T-helper 22 cell (primary cell): ENCODE data around the gene NUMB.
"Not testable (repeated sequence)": the region's sequence is repeated elsewhere in the genome, so short reads cannot be mapped to it uniquely, and the experiment has no call there.

Experiments used
- DNase-seq: peaks from one replicate; pipeline ENCODE4 v3.0.0-alpha.2; 2020; ENCODE audit warnings: low read depth

NUMB gene

GRCh38 chr14:73359445-73359844, 98.9 kb downstream of the NUMB start:
- no peak for DNase-seq

DNA sequence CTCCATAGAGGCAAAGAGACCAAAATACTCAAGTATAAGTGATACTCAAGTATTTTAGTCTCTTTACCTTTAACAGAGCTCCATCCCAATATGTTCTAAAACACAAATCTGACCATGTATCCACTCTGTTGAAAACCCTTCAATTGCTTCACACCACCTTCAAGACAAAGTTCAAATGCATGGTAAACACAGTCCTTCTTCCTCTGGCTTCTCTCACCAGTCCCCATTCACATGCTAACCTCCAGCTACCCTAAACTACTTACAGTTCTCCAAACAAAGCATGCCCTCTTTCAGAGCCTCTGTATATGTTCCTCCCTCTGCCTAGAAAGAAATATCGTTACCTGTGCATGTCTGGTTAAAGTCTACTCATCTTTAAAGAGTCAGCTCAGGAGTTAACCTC, 100.2 kb downstream of the NUMB start:
- DNase-seq = no peak

DNA sequence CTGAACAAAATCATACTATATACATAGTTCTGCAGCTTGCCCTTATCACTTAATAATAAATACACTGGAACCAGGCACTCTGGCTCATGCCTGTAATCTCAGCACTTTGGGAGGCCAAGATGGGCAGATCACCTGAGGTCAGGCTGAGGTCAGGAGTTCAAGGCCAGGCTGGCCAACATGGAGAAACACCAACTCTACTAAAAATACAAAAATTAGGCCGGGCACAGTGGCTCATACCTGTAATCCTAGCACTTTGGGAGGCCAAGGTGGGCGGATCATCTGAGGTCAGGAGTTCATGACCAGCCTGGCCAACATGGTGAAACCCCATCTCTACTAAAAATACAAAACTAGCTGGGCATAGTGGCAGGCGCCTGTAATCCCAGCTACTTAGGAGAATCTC, 109.3 kb downstream of the NUMB start:
- DNase-seq = not testable (repeated sequence)

- DNase-seq = no peak
Observed at GRCh38 chr14:73344319-73344718, 114.0 kb downstream of the NUMB start.

- DNase-seq = no peak
Observed at GRCh38 chr14:73342670-73343069, 115.7 kb downstream of the NUMB start.

DNA sequence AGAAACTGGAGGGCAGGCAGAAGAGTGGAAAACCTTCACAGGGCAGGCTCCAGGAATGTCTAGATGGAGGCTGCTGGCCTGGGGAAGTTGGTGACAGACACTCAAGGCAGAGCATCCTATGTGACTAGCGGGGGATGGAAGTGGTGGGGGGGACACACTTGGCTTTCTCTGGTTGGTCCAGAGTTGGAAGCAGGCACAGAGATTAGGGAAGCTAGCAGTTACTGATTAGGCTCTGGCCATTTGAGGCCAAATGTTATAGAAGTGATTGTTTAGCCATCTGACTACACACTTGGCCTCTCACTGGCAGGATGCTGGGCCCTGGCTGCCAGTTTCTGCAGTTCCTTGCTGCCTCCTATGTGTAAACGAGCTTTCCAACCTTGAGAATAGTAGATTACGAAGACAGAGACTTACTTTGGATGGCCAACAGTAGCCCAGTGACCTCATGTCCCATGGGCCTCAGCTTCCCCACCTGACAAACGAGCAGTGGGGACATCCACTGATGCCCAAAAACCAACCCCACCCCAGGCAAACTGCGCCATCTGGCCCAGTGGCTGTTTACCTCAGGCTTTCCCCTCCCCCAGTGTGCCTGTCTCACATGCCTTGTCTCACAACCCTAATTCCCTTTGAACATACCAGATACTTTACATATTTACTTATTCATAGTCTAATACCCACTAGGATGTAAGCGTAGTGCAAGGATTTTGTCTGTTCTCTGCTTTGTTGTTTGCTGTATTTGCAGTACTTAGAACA, 118.3 kb downstream of the NUMB start:
- no peak for DNase-seq

DNA sequence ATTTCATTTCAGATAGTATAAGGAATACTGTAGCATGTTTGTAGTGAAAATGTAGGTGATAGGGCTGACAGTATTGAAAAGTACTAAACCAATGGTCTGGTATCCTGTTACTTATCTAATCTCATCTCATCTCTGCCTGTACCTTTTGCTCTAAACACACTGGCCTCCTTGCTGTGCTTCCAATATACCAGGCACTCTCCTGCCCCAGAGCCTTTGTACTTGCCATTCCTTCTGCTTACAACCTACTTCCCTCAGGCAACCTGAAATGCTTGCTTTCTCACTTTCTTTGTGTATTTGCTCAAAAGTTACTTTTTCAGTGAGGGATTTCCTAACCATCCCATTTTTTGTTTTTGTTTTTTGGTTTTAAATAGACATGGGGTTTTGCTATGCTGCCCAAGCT, 119.1 kb downstream of the NUMB start:
- no peak for DNase-seq

DNA sequence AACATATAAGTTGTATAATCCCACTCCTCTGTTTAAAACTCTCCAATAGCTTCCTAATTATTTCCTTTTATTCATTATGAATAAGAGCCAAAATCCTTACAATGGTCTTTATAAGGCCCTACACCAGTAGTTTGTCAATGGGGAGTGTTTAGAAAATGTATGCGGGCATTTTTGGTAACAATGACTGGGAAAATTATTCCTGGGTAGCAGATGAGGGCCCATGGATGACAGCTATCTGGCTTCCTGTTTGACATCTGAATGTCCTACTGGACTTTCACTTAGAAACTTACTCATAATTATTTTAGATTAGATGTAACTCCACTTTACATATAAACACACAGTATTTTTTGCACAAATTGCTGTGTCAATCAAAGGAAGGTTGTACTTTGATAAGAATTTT, 119.8 kb downstream of the NUMB start:
- DNase-seq = no peak

DNA sequence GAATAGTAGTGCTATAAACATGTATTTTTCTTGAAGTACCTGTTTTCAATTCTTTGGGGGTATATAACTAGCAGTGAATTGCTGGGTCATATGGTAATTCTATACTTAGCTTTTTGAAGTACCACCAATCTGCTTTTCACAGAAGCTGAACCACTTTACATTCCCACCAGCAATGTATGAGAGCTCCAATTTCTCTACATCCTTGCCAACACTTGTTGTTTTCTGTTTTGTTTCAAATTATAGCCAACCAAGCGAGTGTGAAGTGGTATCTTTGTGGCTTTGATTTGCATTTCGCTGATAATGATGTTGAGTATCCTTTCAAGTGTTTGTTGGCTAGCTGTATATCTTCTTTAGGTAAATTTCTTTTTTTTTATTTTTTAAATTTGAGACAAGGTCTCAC, 125.3 kb downstream of the NUMB start:
- DNase-seq = no peak

- no peak for DNase-seq
Observed at GRCh38 chr14:73325630-73326299, 132.6 kb downstream of the NUMB start.

GRCh38 chr14:73325063-73325462, 133.3 kb downstream of the NUMB start:
- no peak for DNase-seq

- DNase-seq = no peak
Observed at GRCh38 chr14:73324533-73324932, 133.8 kb downstream of the NUMB start.

GRCh38 chr14:73323896-73324399, 134.4 kb downstream of the NUMB start:
- no peak for DNase-seq

DNA sequence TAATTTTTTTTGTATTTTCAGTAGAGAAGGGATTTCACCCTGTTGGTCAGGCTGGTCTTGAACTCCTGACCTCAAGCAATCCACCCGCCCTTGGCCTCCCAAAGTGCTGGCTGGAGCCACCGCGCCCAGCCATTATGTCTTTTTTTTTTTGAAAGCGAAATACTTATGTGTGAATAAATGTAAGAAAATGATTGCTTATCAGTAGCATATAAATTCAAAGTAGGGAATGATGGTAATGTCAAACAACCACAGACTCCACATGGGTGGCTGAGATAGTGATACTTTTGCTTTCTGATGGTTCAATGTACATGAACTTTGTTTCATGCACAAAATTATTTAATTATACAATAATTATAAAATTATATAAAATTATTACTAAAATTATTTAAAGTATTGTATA, 145.2 kb downstream of the NUMB start:
- no peak for DNase-seq

- no peak for DNase-seq
Observed at GRCh38 chr14:73312687-73313086, 145.7 kb downstream of the NUMB start.

DNA sequence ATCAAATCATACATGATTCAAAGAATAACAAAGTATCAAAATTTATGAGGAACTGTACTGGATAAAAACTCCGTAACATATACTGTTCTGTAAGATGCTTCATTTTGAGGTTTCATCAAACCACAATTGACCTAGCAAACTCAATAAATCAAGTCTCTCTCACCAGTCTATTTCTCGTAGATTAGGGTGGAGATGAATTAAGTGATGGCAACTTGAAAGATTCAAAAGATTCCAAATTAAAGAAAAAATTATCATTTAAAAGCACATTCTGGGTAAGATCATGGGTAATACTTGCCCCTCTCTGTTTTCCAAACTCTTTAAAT, 146.7 kb downstream of the NUMB start:
- DNase-seq = no peak

GRCh38 chr14:73309207-73309606, 149.1 kb downstream of the NUMB start:
- DNase-seq = not testable (repeated sequence)

DNA sequence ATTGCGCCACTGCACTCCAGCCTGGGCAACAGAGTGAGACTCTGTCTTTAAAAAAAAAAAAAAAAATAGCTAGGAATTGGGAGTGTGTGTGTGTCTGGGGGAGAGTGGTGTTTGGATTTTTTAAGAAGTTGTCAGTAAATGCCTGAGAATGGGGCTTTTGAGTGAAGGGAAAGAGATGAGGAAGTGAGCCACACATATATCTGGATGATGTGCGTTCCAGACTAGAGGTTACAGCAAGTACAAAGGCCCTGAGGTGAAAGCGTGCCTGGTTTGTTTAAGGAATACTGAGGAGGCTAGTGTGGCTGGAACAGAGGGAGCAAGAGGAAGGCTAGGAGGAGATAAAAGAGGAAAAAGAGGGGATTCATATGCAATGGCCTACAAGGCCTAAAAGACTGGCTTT, 151.1 kb downstream of the NUMB start:
- no peak for DNase-seq

GRCh38 chr14:73305499-73305898, 152.8 kb downstream of the NUMB start:
- DNase-seq = no peak

DNA sequence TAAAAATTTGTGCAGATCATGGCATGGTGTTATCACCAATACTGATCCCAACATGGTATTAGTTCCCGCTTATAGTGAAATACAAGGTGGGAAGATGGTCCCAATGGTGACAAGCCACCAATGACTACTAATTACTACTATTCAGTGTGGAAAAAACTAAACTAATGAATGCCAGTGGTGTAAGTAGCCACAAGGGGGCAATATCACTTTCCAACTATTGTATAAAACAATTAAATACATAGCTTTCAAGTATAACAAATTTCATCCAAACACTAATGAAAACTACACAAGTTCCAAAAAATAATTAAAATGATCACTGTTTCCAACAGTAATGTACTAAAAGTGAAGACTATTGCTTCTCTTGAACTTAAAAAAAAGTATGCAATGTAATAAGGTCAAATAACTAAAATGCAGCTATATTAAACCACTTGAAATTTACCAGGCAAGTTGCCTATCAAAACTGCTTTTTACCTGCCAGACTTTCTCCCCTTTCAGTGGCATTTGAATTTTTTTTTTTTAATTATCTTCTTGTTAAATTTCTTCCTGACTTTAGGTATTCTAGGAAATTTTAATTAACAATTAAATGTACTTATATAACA, 163.0 kb downstream of the NUMB start:
- no peak for DNase-seq

DNA sequence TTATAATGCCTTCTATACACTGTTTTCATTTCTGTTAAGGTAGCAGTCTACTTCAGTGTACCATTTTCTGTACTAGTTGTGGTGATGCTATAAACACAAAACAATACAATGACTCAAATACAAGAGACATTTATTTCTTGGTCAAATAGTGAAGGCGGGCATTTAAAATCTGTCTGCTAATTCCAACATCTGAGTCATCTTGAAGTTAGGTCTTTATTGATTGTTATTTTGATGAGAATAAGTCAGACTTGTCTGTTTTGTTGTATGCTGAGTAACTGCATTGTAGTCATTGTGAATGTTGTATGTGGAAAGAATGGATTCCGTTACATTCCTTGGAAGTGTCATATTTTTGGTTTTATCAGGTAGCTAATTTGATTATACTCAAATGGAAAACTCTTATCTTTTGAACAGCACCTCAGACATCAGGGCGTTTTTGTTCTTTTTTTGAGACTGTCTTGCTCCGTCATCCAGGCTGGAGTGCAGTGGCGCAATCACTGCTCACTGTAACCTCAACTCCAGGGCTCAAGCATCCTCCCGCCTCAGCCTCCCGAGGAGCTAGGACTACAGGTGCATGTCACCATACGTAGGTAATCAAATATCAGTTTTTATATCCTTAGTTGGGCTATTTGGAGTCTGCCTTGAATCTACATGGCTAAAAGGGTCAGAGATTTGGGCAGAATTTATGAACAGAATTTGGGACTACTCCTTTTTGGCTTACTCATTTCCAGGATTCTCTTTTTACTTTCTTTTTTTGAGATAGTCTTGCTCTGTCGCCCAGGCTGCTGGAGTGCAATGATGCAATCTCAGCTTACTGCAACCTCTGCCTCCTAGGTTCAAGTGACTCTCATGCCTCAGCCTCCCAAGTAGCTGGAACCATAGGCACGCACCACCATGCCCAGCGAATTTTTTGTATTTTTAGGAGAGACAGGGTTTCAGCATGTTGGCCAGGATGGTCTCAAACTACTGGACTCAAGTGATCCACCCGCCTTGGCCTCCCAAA, 164.3 kb downstream of the NUMB start:
- no peak for DNase-seq

- DNase-seq = no peak
Observed at GRCh38 chr14:73290279-73290678, 168.1 kb downstream of the NUMB start.
